ENCODE results near the gene CRIP1. TPM values are rescaled to one million over a fixed set of nuclear protein-coding genes. Genes with fewer than 3 reads are reported as not detected.

The CRIP1 gene
- total RNA-seq, 4 donors from 2014 or later: 11.2 to 57.9 (median 34.2) TPM

GRCh38 chr14:105468621-105469241, 18.0 kb upstream of the CRIP1 start:
- H3K4me3 ChIP-seq: no peak overlapping the region
- peak; percentile 61 for ATAC-seq
- H3K27ac ChIP-seq: peak overlapping the region; percentile 8 to 96 (median 85)
- H3K27me3 ChIP-seq: no peaks in the 10 kb centered on the region
- H3K36me3 ChIP-seq: peaks cover 0 to 67% of the 10 kb centered on the region in 2 donors
- H3K4me1 ChIP-seq: peaks cover 3 to 64% (median 45%) of the 10 kb centered on the region in 3 donors
- no peaks in the 10 kb centered on the region for H3K9me3 ChIP-seq
- WGBS, 2 donors (ENCODE audit: low coverage in 1 of 2): 20% methylated on average over 1 of the region's 19 CpGs; no CpG with 5 or more reads in 1 of the 2 donors
- no peak for TF ChIP-seq EP300 (IDR thresholded peaks at IDR 0.05)
- TF ChIP-seq POLR2AphosphoS5 (IDR thresholded peaks at IDR 0.05): no peak
- peak in 1 of 4 experiments; percentile 12 for TF ChIP-seq CTCF (IDR thresholded peaks at IDR 0.05)
- TF ChIP-seq POLR2A (IDR thresholded peaks at IDR 0.05): no peak

GRCh38 chr14:105469456-105470349, 17.0 kb upstream of the CRIP1 start:
- H3K4me3 ChIP-seq: no peak overlapping the region
- ATAC-seq: no peak
- no peaks in the 10 kb centered on the region for H3K27me3 ChIP-seq
- H3K27ac ChIP-seq: peak overlapping the region in 3 of 4 donors; percentile 78 to 96 (median 92)
- H3K4me1 ChIP-seq: peaks cover 3 to 69% (median 49%) of the 10 kb centered on the region in 3 donors
- no CpG with 5 or more reads among the region's 54 CpGs for WGBS, 2 donors (ENCODE audit: low coverage in 1 of 2)
- no peaks in the 10 kb centered on the region for H3K9me3 ChIP-seq
- TF ChIP-seq EP300 (IDR thresholded peaks at IDR 0.05) (no peak), POLR2AphosphoS5 (IDR thresholded peaks at IDR 0.05) (no peak), POLR2A (IDR thresholded peaks at IDR 0.05) (no peak), CTCF (IDR thresholded peaks at IDR 0.05) (no peak)
- H3K36me3 ChIP-seq: peaks cover 0 to 57% of the 10 kb centered on the region in 2 donors

- TF ChIP-seq POLR2A (IDR thresholded peaks at IDR 0.05) (no peak), EP300 (IDR thresholded peaks at IDR 0.05) (no peak), CTCF (IDR thresholded peaks at IDR 0.05) (no peak), POLR2AphosphoS5 (IDR thresholded peaks at IDR 0.05) (no peak)
- WGBS, 2 donors (ENCODE audit: low coverage in 1 of 2): 50 to 66% methylated on average over 2 to 7 of the region's 34 CpGs
- ATAC-seq: no peak
- Histone ChIP-seq H3K9me3 (no peaks in the 10 kb centered on the region), H3K4me3 (no peak overlapping the region), H3K27ac (peak overlapping the region in 3 of 4 donors; percentile 92 to 99 (median 96)), H3K36me3 (peaks cover 0 to 48% of the 10 kb centered on the region in 2 donors), H3K27me3 (no peaks in the 10 kb centered on the region), H3K4me1 (peaks cover 3 to 78% (median 49%) of the 10 kb centered on the region in 3 donors)
Measured at GRCh38 chr14:105470350-105471296, 16.1 kb upstream of the CRIP1 start.

- Histone ChIP-seq H3K36me3 (peaks cover 0 to 40% of the 10 kb centered on the region in 2 donors), H3K4me3 (no peak overlapping the region), H3K4me1 (peaks cover 3 to 86% (median 53%) of the 10 kb centered on the region in 3 donors), H3K27ac (peak overlapping the region in 3 of 4 donors; percentile 92 to 99 (median 96)), H3K9me3 (no peaks in the 10 kb centered on the region), H3K27me3 (no peaks in the 10 kb centered on the region)
- no peak for TF ChIP-seq POLR2A (IDR thresholded peaks at IDR 0.05)
- no peak for TF ChIP-seq EP300 (IDR thresholded peaks at IDR 0.05)
- TF ChIP-seq POLR2AphosphoS5 (IDR thresholded peaks at IDR 0.05): no peak
- peak in 2 of 4 experiments; percentile 7 to 12 for TF ChIP-seq CTCF (IDR thresholded peaks at IDR 0.05)
- no peak for ATAC-seq
- 28 to 33% methylated on average over 2 to 3 of the region's 19 CpGs for WGBS, 2 donors (ENCODE audit: low coverage in 1 of 2)
Measured at GRCh38 chr14:105471297-105471821, 15.3 kb upstream of the CRIP1 start.
